Stimulated activated CD4-positive, alpha-beta T cell treated with anti-CD3 and anti-CD28 coated beads, Interleukin-4, amount 100 ng/mL, for 4 hours (primary cell): ENCODE results near the gene RAPGEF6.
"Not testable (repeated sequence)": the region's sequence is repeated elsewhere in the genome, so short reads cannot be mapped to it uniquely, and the experiment has no call there.

Experiments used
- DNase-seq, 2 experiments: peaks; one replicate each; pipeline ENCODE4 v3.0.0-alpha.2; 2020

The RAPGEF6 gene

DNA sequence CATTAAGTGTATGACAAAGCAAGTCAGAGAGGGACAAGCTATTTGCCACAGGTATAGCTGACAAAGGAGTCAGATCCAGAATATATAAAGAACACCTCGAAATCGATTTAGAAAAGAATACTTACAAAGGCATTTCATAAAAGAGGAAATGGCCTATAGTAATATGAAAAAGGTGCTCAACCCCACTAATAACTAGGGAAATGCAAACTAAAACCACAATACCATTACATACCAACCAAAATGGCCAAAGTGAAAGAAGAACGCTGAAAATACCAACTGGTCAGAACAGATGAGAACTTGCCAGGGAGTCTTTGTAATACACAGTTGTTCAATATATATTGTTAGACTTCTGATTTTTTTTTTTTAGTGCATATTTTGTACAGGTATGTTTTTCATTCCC is 218.3 kb downstream of the RAPGEF6 start:
- DNase-seq, result no peak

DNA sequence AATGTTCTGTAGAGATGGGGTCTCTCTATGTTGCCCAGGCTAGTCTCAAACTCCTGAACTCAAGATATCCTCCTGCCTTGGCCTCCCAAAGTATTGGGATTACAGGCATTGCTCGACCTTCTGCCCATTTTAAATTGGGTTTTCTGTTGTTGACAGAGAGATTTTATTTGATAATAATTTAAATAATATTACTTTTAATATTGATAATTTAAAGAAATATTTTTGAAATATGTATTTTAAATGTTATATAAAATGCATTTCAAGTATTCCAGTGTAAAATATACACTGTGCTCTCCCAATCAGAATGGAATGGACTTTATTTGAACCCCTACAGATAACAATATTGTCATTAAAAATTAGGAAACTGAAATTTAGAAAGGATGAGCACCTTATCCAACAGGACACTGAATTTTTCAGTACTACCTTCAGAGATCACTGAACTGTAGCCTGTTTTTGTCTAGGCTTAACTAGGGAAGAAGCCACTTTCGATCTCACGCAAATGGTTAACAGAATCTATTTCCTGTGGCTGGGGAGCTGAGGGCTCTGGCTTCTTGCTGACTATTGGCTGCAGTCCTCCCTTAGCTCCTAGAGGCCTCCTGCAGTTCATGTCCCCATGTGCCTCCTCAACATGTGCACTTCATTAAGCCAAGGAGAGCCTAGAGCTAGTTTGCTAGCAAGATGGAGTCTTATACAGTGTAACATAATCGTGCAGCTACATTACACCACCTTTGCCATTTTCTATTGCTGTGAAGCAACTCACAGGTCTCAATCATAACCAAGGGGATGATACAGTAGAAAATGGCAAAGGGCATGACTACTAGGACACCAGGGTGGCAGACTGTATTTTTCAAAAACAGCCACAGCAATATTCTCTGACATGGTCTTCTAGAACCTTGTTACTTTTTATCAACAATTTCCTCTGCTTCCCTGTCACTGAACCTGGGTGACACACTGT is 221.1 kb downstream of the RAPGEF6 start:
- peak in 1 of 2 experiments; percentile 13 for DNase-seq

DNA sequence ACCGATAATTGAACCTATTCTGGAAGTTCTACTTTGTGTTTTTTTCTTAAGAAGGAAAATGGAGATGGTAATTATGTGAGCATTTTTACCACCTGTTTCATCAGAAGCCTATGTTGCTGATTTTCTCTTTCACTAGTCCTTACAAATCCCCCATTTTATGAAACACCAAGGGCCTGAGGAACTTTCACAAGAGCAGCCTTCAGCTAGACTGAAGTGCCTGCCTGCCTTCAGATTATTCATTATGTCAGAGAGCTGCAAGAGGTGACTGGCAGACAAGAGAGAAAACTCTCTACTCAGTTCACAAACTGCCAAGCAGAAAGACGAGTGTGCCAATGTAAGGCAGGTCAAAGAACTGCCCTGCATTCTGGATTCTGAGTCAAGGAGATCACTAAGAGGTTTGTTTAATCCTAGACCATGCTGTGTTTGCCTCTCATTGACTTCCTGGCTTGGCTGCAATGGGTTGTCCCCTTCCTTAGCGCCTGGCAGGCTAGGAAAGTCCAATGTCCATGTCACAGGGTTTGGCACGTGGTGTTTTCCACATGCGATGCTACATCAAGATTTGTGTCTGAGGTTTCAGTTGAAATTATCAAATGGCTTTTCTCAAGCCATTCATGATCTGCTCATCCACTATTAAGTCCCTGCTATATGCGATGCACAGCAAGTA is 227.9 kb downstream of the RAPGEF6 start:
- no peak for DNase-seq

DNA sequence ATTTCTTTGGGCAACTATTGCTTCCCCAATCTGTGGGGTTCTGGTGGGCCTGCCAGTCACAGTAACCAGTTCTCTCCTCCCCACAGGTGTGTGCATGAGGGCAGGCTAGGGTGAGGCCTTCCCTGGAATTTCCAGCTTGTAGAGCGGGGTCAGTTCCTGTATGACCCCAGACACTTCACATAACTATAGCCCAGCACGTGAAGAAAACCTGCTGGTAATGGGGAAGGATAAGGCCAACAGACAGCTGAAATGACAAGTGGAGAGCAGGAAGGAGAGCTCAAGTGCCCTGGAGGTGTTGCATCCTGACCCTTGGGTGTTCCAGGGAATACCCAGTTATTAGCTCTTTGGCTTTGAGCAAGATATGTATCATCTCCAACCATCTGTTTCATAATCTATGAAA is 229.0 kb downstream of the RAPGEF6 start:
- DNase-seq, result no peak

DNA sequence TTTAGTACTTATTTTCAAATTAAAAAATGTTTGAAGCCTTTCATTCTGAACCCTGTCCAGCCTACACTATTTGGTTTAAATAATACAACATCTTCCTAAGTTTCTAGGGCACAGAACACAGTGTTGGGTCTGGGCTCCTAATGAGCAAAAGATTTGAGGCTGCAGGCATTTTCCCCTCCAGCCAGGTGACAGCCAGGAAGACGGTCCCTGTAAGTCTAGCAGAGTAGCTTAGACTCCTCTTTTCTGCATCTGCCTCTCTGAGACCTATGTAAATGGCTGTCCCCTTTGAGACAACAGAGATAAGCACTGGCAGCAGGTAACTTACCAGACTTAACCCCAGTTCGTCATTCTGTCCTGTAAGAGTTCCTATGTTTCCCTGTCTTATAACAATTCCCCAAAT is 229.4 kb downstream of the RAPGEF6 start:
- DNase-seq, result no peak

DNA sequence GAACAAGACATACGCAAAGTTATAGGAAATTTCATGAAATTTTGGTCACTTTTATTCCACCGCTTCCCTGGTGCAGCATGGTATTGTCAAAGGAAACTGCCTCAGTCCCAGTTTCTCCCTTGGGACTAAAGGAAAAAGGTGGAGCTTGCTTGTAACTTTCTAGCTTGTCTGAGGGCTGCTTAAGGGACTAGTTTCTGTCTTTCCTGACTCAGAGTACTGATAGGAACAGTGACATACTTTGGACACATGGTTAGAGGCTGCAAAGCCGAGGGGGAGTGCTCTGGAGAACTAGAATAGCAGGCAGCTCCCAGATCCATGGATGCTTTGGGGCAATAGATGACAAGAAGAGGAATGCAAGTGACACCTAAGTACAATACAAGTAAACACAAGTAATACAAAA is 234.4 kb downstream of the RAPGEF6 start:
- no peak for DNase-seq

DNA sequence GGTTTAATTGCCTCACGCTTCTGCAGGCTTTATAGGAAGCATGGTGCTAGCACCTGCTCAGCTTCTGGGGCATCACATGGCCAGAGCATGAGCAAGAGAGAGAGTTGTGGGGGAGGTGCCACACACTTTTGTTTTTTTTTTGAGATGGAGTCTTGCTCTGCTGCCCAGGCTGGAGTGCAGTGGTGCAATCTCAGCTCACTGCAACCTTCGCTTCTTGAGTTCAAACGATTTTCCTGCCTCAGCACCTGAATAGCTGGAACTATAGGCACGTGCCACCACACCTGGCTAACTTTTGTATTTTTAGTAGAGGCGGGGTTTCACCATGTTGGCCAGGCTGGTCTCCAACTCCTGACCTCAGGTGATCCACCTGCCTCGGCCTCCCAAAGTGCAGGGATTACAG is 236.0 kb downstream of the RAPGEF6 start:
- DNase-seq, result not testable (repeated sequence)

DNA sequence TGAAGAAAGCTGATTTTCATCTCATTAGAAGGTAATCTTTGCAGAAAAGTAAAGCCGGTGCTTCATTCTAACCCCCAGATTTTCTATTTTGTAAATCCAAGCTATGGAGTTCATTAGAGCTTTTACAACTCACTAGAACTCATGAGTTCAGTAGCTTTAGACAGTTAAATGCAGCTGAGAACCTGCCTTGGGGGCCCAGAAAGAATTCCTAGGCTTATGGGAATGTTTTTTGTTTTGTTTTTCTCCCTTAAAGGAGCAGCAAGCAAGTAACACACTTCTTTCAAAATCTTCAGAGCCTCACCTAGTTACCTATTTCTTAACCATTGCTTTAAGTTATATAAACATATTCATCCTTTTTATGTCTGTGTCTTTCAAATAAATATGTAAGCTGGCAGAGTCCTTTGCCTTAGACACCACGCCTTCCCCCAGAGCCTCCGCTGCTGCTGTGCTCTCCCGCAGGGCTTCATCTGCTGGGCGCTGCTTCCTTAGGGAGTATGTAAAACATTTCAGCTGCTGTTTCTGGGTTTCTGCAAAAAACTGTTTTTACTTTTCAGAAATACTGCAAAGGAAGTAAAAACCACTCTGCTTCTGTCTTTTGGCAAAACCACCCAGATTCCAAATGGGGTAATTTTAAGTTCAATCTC is 238.3 kb downstream of the RAPGEF6 start:
- DNase-seq, result no peak

DNA sequence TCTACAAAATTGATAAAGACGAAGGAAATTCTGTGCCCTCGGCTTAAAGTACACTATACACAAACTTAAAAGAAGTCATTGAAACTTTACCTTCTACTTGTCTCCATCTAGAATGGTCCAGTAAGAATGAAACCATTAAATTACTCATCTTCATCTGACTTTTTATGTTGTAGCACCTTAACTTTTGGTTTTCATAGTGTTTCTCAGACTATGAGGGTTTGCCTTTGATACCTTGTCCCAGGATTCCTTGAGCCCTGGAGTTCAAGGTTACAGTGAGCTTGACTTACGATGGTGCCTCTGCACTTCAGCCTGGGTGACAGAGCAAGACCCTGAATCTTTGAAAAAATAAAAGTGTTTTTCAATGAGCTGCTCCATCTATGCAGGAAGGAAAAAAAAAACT is 239.0 kb downstream of the RAPGEF6 start:
- no peak for DNase-seq

DNA sequence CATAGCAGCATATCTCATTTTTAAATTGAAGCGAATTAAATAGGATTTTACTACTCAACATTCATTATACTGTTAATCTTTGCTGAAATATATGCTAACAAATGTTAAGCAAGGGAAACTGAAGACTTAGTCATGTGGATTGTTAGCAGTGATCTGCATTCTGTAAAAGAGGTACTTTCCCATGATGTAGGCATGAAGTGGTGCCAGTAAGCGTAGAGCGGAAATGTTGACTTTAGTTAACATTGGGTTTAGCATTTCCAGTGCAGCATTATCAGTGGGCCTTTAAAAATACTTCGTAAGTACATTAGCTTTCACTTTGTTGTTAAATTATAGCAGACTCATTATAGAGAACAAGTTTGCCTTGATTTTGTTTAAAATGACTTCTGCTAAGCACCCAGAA is 240.9 kb downstream of the RAPGEF6 start:
- peak in 1 of 2 experiments; percentile 66 for DNase-seq

DNA sequence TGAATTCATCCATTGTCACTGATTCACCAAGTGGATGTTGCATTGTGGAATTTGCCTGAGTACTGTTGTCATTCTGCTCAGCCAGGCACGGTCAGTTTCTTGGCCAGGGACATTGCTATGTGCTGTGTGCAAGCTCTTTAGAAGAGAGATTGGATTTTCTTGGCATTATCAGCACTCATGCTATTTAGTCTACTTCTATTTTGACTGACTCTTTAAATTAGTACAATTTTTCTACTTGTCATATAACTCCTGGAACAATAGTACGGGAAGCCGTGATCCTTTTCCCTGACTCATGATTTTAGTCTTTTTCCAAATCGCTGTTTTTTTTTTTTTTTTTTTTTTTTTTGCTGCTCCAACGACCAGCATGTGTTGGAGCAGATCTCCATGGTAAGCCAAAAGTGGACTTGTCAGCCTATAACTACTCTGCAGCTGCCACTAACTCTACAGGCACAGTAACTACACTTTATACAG is 241.5 kb downstream of the RAPGEF6 start:
- no peak for DNase-seq

DNA sequence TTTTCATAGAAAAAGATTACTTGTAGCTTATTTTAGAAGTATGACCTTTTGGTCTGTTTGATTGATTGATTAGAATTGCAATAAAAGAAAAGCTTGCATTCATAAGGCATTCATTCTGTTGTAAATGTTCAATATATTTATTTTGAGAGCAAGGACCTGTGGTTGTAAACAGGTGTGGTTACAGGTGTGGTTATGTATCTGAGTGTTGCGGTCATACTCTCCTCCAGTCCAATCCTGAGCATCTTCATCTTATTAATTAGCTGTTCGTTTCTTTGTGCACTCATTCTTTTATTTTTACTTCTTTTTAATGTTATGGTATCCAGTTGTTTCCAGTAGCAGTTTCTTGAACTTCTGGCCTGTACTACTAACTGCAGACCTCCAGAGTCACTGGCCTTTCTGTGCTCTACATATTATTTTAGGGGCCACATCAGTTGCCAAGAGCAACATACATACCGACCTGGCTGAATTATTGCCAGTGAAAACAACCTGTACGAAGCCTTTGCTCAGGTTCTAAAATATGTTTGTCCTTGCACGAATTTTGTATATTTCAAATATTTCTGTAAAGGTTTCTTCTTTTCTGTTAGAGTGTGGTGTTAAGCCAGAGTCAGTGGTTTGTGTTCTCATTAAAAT is 242.4 kb downstream of the RAPGEF6 start:
- no peak for DNase-seq

DNA sequence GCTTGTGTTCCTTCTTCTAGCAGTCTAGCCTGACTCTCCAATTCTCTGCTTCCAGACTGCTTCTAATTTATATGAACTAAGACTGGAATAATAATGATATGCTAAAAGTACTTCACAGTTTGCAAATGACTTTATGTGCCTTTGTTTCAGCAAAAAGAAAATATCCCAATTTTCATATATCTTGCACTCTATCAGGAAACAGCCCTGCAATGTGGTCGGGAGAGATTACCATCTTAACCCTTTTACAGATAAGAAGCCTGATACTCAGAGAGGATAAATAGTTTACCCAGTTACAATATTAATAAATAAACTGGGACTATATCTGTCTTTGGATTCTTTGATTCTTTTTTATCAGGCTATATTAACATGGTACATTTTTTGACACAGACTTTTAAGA is 245.2 kb downstream of the RAPGEF6 start:
- no peak for DNase-seq

DNA sequence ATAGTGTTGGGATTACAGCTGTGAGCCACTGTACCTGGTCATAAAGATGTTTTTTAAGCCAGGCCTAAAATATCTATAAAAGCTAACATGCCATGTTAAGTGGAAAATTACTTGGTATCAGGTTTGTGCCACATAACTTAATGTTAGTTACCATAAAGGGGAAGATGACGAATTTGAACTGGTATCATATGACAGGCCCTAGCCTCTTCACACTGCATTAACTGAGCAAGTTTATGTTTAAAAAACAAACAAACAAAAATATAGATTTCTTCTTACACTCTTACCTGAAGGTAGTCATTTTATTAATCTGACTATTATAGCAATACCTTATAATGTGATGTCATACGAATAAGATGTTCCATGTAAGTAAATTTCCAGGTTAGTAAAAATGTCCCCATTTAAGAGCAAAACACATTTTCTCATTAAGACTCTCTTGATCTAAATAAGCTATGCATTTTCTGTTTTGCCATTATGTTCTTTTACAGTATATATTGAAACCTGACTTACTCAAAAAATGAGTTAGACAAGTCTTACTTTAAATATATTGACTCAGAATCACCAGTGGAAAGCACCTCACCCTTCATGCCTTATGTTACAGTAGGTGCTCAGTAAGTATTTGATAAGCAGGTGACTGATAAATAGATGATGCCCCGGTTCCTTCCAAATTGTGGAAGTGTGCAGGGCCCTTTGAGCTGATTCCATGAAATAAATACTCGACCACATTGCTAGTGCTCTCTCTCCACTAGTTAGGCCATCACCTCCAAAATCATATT is 245.7 kb downstream of the RAPGEF6 start:
- DNase-seq, result no peak

DNA sequence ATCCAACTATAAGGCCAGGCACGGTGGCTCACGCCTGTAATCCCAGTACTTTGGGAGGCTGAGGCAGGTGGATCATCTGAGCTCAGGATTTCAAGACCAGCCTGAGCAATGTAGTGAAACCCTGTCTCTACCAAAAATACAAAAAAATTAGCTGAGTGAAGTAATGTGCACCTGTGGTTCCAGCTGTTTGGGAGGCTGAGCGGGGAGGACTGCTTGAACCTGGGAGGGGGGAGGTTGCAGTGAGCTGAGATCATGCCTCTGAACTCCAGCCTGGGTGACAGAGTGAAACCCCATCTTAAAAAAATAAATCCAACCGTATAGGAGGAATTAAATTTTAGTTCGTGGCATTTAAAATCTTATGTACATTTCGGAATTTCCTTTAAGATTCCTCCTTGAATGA is 247.8 kb downstream of the RAPGEF6 start:
- DNase-seq, result no peak

DNA sequence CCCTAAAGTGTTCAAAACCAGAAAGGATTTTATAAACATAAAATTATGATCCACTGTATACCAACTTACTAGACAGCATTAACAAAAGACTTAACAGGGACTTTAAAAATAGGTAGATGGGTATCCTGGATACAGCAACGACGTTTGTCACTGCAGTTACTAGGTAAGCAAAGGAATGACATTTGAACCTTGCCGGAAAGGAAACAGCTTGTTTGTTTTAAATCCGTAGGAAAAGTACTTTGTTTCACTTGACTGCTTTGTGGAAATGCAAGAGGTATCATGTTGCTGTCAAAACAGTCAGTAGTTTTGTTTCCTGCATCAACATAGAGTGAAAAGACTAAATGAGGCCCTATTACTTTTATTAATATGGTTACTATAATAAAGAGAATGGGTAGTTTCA is 248.2 kb downstream of the RAPGEF6 start:
- DNase-seq, result no peak

DNA sequence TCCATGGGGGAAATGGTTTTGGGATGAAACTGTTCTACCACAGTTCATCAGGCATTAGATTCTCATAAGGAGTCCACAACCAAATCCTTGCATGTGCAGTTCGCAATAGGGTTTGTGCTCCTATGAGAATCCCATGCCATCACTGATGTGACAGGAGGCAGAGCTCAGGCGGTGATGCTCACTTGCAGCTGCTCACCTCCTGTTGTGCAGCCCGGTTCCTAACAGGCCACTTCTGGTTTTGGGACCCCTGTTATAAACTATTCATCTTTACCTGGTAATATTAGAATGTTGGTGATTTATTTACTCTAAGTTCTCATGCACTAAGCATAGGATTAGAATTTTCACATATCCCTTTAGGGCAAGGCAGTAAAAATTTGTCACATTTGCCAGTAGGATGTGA is 248.9 kb downstream of the RAPGEF6 start:
- no peak for DNase-seq

DNA sequence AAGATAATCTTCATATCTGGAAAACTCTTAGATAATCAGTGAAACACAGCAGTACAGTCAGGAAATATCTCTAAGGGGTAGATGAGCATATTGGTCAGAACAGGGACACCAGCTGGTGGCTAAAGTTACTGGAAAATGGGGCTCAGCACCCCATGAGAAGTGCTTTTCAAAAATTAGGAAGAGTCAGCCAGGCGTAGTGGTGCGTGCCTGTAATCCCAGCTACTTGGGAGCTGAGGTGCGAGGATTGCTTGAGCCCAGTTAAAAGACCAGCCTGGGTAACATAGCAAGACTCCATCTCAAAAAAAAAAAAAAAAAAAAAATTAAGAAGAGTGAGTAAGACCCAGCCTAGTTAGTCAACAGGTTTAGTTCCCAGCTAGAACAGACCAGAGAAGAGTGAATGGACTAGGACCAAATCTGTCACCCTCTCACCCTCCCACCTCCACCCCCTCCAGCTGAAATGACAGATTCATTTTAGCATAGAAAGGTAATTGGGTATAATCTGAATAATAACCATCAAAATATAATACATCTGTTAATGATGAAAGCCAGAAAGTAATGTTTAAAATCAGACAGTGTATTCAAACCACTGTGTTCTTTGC is 250.3 kb downstream of the RAPGEF6 start:
- DNase-seq, result peak; percentile 33 to 69

DNA sequence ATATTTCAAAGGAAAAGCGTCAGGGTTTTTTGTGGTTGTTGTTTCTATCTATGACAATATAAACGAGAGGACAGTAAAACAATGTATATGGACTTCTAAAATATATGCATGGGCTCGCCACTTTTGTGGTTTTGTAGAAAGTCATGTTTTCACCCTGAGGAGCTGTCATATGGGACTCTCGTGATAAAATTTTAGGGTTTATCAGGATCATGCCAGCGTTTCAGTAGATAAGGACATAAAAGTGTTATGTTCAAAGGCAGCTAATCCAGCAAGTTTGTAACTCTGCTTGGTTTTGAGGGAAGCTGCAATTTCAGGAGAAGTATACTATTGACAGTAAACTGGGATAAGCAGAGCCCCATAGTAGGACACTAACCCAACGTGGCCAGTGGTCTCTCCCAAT is 250.9 kb downstream of the RAPGEF6 start:
- no peak for DNase-seq

DNA sequence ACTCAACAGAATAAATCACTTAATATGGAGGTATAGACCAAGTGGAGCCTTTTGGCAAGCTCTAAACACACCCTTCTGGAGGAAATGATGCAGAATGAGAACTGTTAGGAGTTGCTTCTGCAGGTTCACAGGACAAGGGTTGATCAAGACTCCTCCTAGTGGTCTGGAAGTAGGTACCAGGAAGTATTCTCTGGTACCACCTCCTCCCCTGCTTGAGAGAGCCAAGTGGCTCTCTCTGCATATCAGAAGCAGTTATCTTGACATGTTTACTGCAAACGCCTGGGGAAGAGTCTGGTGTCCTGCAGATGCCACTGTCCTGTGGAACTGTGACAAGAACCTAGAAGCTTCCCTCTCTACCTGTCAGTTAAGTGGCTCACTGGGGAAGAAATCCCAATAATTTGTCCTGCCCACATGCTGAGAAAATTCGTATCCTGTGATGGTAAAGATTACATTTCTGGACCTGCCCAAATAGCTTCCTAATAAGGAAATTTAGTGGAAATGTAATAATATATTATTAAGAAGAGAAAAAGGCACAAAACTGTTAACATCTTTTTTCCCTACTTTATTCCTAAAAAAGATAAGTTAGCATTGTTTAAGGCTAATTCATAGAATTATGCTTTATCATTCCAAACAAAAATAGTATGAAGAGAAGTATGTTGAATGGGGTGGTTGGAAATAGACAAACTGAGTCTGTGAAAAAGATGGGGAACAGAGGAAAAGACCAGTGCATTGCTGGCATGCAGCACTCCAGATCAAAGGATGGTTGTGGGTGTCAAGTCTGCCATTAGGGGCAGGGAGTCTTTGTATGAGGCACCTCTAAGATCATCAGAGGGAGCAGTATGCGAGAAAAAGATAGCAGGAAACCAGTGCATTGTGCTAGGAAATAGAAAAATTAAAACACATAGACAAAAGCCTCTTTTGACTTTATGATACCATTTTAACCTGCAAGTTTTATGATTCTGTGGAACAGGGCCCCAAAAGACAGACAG is 252.3 kb downstream of the RAPGEF6 start:
- peak in 1 of 2 experiments; percentile 55 for DNase-seq

DNA sequence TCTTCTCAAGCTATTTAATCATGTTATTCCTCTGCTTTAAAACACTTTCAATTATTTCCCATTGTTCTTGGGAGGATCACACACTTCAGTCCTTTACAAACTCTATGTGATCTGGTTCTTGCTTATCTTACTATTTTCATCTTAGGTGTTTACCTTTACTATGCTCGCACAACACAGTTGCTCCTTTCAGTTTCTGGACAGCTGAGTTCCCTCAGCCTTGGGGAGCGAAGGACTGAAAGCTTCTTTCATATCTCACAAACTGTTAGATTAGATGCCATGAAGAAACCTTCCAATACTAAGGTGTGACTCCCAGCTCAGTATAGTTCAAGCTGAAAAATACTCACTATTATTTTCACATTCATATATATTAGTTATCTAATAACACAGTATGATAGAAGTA is 253.3 kb downstream of the RAPGEF6 start:
- DNase-seq, result no peak
